Stimulated activated naive CD4-positive, alpha-beta T cell (primary cell): Measurements from ENCODE around the gene CHIC2.
A peak's percentile ranks its signal among the peaks of the same experiment; 100 is the strongest.

ENCODE experiments used
- DNase-seq, 6 experiments: peaks; one replicate each; lab custom pipeline; 2025; lab: John Stamatoyannopoulos, UW

The CHIC2 gene

GRCh38 chr4:54093324-54094240, 29.2 kb upstream of the CHIC2 start:
- DNase-seq: peak in 5 of 6 experiments; percentile 6 to 23 (median 21)

GRCh38 chr4:54092405-54093323, 28.3 kb upstream of the CHIC2 start:
- DNase-seq: peak in 1 of 6 experiments; percentile 34

- peak; percentile 67 to 87 (median 76) for DNase-seq
Measured at GRCh38 chr4:54091637-54092404, 27.4 kb upstream of the CHIC2 start.

GRCh38 chr4:54090804-54091623, 26.6 kb upstream of the CHIC2 start:
- peak in 3 of 6 experiments; percentile 22 to 40 (median 24) for DNase-seq

GRCh38 chr4:54090404-54090803, 26.0 kb upstream of the CHIC2 start:
- DNase-seq: no peak

- no peak for DNase-seq
Measured at GRCh38 chr4:54089875-54090274, 25.5 kb upstream of the CHIC2 start.

GRCh38 chr4:54085284-54085683, 20.9 kb upstream of the CHIC2 start:
- no peak for DNase-seq

GRCh38 chr4:54082168-54082567, 17.8 kb upstream of the CHIC2 start:
- no peak for DNase-seq

GRCh38 chr4:54077812-54078211, 13.4 kb upstream of the CHIC2 start:
- DNase-seq: no peak

- DNase-seq: no peak
Measured at GRCh38 chr4:54076673-54077072, 12.3 kb upstream of the CHIC2 start.

GRCh38 chr4:54074381-54074780, 10.0 kb upstream of the CHIC2 start:
- no peak for DNase-seq

- no peak for DNase-seq
Measured at GRCh38 chr4:54073271-54073880, 9.0 kb upstream of the CHIC2 start.

- no peak for DNase-seq
Measured at GRCh38 chr4:54067166-54067565, 2.8 kb upstream of the CHIC2 start.

GRCh38 chr4:54066718-54067129, 2.3 kb upstream of the CHIC2 start:
- no peak for DNase-seq

GRCh38 chr4:54066088-54066415, 1.6 kb upstream of the CHIC2 start:
- DNase-seq: no peak

GRCh38 chr4:54065282-54066087, 1.1 kb upstream of the CHIC2 start:
- no peak for DNase-seq

- peak in 5 of 6 experiments; percentile 25 to 76 (median 52) for DNase-seq
Measured at GRCh38 chr4:54063737-54064316, 578 bp downstream of the CHIC2 start.

GRCh38 chr4:54063229-54063628, 1.2 kb downstream of the CHIC2 start:
- DNase-seq: peak in 2 of 6 experiments; percentile 21 to 52

GRCh38 chr4:54062392-54062791, 2.0 kb downstream of the CHIC2 start:
- DNase-seq: no peak
